Measurements from ENCODE around the gene MRPS22.

- TF ChIP-seq POLR2AphosphoS5 (IDR thresholded peaks at IDR 0.05) (no peak), CTCF (IDR thresholded peaks at IDR 0.05) (no peak)
These were observed 18.3 kb upstream of the MRPS22 start for GRCh38 chr3:139325551-139325950.

All from prostate gland (tissue), 2 donors.